CD4-positive, alpha-beta T cell treated with Interleukin-4 for 1 hour (primary cell): ENCODE results near the gene NRN1.
"Not testable (repeated sequence)": the region's sequence is repeated elsewhere in the genome, so short reads cannot be mapped to it uniquely, and the experiment has no call there.

ENCODE experiments used
- DNase-seq, 2 donors: peaks; one replicate each; pipeline ENCODE4 v3.0.0-alpha.2; 2020 to 2022

The NRN1 gene, protein sequence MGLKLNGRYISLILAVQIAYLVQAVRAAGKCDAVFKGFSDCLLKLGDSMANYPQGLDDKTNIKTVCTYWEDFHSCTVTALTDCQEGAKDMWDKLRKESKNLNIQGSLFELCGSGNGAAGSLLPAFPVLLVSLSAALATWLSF

DNA sequence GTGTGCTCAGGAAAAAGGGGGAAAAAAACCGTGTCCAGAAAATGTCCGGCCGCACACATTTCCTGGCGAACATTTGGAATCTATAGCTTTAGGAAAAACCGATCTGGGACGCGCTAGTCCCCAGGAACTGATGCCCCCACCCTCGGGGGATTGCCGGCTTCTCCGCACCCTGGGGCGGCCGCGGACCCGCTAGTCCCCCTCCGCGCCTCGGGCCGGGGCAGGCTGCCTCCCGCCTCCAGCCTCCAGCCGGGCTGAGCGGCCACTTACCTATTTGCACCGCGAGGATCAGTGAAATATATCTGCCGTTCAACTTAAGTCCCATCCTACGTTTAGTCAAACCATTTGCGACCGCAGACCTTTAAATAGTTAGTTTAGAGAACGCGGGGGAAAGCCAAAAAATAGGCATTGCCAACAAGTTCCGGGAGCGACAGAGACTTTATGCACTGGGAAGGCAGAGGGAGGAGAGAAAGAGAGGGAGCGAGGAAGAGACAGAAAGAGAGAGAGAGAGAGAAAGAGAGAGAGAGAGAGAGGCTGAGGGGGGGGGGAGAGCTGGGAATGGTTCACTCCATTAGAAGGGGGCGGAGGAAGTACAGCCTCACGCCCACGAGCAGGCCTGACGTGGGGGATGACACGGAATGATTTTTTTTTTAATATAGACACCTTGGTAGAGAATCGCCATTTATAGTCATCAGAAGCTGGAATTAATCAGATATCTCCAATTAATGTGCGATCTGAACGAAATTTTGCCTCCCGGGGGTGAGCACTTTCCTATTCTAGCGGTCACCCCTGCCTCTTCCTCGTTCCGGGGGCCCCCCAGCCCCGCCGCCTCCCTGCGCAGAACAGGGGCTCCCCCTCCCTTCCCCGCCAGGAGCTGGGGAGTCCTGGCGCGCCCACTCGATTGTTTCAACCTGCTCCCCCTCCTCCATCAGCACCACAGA, at the start of gene NRN1:
NRN1 (minus strand) TSS at position 498 of the 938 bp plus-strand sequence; CDS start at position 322, 176 bp downstream.
- no peak for DNase-seq

- DNase-seq, result no peak
Measured at GRCh38 chr6:6052216-6052615, 45.5 kb upstream of the NRN1 start.

GRCh38 chr6:6046716-6047115, 40.0 kb upstream of the NRN1 start:
- DNase-seq, result no peak

DNA sequence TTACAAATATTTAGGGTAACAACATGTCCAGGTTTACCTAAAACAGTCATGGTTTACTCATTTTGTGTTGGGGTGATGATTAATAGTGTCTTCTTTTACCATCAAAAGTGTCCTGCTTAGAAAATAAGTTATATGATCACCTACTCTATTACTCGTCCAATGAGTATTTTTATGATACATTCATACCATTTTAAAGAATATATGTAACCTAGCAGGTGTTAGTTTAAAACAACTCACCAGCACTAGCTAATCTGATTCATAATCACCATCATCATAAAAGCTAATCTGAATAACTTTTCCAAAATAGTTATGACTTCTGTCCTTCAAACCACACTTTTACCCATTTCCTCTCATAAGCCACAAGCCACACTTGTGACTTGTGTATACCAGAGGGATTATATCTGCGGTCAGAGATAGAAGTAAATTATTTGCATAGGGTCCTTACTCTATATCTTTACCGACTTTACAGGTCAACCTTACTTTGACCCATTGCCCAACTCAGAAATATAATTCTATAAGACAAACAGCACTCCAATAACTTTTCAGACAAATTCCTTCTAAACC, 33.3 kb upstream of the NRN1 start:
- DNase-seq, result no peak

DNA sequence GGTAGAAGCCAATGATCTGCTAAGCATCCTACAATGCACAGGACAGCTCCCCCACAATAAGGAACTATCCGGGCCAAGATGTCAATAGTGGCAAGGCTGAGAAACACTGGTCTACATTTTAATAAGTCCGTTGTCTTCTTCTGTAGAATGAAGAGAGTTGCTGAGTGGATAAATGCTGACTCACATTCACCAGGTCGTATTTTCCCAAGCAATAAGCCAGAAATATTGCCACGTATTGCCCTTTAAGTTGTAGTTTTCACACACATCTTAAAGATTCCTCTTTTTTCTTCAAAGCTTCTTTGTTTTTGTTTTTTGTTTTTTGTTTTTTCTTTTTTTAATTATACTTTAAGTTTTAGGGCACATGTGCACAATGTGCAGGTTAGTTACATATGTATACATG, 30.5 kb upstream of the NRN1 start:
- DNase-seq, result no peak

GRCh38 chr6:6033858-6034257, 27.1 kb upstream of the NRN1 start:
- no peak for DNase-seq

DNA sequence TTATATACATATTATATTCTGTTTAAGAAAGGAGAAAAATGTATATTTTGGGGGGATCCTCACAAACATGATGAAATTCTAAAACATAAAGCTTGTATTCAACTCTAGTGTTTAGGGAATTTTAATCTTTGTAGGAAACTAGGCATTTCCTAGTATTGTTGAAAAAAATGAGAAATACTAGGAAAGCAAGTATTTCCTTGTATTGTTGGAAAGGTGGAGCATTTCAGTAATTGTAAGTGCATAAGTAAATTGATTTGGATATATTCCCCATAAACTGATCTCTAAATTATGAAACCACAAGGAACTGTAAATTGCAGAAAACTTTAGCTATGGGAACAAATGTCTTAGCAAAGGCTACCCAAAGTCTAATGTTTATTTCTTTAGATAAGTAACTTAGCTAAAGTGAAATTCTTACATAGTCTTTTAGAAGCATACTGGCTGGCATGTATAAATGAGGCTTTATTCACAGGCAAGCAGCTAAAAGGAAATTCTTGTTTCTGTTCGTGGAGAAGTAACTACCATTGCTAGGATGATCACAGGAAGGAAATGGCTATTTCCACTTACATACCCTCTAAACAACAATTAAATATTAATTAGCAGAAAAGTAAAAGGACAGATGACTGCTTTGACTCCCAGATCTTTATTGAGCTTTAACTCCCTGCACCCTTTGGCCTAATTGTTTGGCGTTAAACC, 19.9 kb upstream of the NRN1 start:
- no peak for DNase-seq

DNA sequence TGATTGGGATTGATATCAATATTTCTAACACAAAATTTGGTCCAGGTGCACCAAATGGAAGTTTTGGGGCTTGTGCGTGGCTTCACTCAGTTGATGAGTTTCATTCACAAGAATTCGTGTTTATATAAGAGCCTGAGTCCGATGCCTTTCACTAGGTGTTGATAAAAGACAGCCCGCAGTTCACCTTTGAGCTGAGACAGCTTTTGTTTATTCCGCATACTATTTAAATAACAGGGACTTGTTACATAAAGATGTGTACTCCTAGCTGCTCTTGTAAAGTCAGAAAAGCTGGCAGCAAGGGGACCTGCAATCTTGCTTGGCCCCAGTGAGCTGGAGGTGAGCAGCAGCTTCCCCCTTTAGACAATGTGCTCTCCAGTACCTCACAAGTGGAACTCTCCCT, 19.0 kb upstream of the NRN1 start:
- no peak for DNase-seq

GRCh38 chr6:6024220-6024619, 17.5 kb upstream of the NRN1 start:
- DNase-seq, result no peak

- not testable (repeated sequence) for DNase-seq
Measured at GRCh38 chr6:6022841-6023240, 16.1 kb upstream of the NRN1 start.

DNA sequence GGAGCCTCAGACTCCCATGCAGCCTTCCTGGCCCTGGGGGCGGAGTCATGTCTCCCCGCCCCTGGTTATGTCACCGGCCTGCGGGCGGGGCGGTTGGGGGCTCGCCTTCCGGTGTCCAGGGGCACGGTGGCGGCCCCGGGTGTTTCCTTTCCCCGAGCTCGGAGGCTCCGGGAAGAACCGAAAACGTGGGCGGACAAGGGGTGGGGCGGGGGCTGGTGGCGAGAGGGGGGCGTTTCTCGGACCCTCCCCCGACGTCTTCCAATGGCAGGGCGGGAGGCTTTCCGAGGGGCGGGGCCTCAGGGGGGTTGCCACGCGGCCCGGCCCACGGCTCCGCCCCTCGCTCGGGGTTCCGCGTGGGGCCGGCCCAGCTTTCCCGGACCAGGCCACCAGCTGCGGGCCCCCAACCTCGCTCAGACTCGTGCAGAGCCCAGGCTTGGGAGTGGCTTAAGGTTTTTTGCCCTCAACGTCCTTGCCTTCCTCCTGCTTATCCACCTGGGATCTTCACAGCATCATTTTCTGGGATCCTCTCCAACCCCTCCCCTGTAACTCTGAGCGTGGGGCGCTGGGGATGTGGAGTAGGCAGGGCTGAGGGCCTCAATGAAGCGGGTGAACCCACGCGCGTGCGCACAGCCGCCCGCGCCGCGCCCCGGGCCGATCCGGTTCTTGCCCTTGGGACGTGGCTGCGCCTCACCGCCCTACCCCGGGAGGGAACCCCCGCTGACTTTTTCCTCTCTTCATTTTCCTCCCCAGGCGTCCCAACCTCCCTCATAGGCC, 2.1 kb upstream of the NRN1 start:
- DNase-seq, result peak; percentile 36 to 49

- no peak for DNase-seq
Measured at GRCh38 chr6:6008089-6008647, 1.4 kb upstream of the NRN1 start.

DNA sequence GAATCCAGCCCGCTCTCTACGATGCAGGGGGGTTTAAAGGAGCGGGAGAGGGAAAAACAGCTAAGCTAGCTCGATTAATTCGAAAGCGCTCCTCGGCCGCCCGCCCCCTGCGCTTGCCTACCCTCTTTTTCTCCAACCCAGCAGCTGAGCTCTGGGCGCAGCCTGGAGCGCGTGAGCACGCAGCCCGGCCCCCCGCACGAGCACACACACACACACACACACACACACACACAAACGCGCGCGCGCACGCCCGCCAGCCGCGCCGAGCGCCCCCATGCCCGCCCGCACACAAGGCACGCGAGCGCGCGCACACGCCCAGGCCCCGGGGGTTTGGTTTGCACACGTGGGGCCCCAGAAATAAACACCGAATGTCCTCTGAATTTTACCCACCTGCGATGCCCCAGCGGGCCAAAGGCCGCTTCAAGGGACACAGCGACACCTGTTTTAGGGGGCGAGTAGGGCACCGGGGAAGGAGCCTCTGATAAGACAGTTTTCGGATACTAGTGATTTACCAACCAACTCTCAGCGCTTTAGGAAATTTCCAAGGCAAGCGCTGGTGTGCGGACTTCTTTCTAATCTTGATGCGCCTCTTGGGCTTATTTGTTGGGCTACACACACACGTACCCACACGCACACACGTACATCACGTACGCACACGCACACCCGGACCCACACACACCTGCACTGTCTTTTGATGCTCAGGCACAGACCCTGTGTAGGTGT, 802 bp upstream of the NRN1 start:
- no peak for DNase-seq

- no peak for DNase-seq
Measured at GRCh38 chr6:6006006-6006427, 708 bp downstream of the NRN1 start.

DNA sequence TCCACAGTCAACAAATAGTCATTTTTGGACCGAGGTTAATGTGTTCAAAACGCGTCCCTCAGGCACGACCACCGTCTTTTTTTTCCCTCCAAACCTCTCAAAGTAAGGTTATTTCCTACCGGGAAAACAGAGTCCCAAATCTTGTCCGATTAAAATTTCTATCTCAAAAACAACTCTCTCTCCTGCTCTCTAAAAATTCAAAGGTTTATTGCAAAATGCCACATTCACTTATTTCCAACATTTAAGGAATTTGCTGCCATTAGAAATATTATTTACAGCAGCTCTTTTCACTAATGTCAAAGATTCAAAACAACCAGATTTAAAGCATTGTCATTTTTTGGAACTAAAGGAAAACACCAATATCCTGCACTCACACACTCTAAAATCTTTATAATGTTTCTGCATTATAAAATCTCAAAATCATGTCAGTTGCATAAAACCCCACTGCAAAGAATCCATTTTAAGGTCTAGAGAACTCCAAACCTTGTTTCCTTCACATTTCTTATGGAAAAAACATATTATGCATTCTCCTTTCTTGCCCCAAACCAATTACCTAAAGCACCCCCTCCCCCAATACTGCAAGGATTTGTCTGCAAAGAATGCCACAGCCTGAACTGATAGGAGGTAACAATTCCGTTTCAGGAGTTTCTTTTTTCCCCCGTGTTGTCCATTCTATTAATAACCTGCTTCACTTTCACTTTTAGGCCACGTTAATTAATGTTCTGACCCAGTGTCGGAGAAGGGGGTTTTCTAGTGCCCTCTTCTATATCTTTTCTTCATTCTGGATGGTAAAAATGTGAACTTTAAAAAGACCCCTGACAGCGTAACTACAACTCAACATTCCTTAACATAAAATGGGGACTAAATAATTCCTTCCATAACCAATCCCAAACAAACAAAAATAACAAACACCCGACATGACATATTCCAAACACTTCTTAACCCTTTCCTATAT, 1.4 kb downstream of the NRN1 start:
- DNase-seq, result no peak

- DNase-seq, result no peak
Measured at GRCh38 chr6:6004390-6004995, 2.2 kb downstream of the NRN1 start.

DNA sequence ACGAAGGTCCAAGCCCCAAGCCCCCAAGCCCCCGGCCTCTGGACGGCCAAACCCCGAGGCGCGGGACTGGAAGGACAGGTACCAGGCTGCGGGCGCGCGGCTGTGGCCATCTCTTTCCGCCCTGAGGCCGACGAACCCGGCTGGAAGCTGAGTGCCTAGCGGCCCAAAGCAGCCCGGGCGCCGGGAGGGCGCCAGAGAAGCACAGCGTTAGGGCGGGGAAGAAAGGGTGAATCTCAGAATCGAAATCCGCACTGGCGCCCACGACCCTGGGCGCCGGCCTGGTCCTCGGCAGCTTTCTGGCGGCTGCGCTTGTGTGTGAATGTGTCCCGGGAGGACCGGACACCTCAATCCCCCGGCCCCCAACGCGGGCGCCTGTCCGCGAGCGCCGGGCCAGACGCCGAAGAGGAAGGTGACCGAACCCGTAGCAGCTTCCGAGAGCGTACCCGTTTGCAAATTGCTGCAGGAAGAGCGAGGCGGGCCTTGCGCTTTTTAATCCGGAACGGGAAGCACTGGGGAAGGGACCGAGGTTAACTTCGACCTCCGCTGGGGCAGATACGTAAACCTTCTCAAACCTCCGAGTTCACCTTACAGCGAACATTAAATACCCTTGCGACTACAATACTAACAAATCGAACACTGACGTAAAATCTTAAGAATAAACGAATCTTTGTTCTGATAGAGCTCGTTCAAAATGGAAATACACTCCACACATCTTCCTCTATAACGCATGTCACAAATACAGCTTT, 2.9 kb downstream of the NRN1 start:
- peak in 1 of 2 donors; percentile 37 for DNase-seq

DNA sequence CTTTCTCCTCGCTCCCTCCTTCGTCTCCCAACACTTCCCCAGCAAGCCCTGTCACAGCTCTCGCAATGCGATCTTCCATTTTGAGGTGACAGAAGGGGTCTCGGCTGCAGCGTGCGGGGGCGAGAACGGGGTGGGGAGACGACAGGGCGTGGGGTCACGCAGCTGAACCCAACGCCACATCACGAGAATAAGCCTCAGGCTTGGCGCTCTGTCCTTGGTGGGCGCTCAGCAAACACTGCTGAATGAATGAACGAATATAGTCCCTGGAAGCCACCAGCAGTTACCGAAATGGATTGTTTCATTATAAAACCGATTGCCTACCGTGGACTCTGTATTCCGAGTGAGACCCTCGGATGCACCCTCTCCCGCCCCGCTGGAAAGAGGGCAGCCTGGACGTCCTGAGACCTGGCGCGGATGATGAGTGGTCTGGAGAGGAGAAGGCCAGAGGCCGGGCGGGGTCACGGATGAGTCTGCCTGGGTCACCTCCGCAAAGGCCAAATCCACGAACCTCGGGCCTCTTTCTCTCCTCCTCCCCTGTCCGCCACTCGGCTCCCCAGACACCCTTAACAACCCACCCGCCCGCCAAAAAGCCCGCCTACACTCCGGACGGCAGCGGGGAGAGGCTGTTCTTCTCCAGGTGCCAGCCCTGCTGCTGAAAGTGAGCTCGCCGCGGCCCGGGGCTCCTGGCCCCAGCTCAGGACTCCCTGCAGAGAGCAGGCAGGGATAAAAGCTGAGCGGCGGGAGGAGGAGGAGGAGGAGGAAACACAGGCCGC, 3.7 kb downstream of the NRN1 start:
- DNase-seq, result no peak
